Activated effector memory CD4-positive, alpha-beta T cell treated with Interleukin-2 at 50 U/mL for 16 hours (primary cell): ENCODE measurements around the gene CCT7.
A peak's percentile ranks its signal among the peaks of the same experiment; 100 is the strongest.
"Not testable (repeated sequence)": the region's sequence is repeated elsewhere in the genome, so short reads cannot be mapped to it uniquely, and the experiment has no call there.

Experiments
- DNase-seq: peaks from one replicate; pipeline ENCODE4 v3.0.0-alpha.2; 2020

Gene CCT7

DNA sequence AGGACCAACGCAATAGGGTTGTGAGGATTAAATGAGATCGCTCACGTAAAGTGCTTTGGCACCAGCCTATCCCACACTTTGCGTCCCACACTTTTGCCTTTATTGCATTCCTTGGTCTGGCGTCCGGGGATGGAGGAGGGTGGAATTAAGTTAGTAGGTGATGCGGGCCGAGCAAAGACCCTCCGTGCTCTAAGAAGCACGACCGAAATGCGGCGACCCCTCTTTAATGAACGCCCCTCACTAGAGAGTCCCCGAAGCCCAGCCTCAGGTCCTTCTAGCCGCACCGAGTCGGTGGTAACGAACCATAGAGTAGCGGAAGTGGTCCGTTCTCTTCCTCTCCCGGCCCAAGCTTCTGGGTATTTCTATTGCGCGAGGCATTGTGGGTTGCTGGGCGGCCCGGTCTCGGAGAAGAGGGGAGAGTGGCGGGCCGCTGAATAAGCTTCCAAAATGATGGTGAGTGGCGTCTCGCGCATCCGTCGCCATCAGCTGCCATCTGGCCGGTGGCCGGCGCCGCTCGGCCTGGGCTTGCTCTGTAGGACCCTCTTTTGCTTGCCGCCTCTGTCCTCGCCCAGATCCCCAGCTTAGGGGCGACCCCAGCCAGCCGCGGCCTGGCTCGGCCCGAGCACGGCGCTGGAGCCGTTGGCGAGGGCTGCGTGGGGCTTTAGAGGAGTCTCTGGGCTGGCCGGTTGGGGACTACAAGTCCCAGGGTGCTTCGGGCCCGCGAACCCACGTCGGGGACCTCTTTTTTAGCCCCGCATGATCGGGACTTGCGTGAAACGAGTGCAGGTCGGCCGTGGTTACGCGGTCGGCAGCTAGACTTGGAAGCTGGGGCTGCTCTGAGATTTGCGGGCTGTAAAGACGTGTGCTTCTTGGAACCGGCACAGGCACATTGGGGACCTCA is at the start of gene CCT7:
Gene CCT7 (plus strand): TSS at position 377 of the 901 bp plus-strand sequence. CDS start 71 bp downstream, at position 448.
- peak; percentile 80 for DNase-seq

DNA sequence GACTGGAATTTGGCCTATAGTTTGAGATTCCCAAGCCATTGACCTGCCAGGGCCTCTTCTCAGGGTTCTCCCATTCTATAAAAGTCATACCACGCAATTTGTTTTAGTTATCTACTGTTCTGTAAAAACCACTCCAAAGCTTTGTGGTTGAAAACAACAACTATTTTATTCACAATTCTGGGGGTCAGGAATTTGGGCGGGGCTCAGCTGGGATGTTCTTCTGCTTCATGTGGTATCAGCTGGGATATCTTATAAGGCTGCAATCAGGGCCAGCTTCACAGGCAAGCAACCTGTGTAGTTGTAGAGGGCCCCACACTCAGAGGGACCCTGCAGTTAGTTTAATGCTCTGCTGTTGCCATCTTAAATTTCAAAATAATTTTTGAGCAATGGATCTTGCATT is 48.1 kb upstream of the CCT7 start:
- no peak for DNase-seq

DNA sequence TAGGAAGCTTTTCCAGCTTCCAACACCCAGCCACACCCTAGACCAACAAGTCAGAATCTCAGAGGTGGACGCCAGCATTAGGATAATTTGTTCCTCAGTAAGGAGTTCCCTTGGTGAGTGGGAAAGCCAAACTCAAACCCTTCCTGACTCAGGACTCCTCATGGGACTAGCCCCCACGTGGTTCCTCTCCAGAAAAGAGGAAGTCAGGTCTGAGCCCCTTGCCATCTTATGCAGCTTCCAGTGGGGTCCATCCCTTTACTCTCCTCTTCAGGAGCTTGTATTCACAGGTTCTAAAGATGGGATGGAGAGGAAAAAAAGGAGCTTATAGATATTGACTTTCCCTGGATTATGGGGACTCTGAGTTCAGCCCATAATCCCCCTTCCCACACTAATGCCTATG is 46.6 kb upstream of the CCT7 start:
- DNase-seq: no peak

DNA sequence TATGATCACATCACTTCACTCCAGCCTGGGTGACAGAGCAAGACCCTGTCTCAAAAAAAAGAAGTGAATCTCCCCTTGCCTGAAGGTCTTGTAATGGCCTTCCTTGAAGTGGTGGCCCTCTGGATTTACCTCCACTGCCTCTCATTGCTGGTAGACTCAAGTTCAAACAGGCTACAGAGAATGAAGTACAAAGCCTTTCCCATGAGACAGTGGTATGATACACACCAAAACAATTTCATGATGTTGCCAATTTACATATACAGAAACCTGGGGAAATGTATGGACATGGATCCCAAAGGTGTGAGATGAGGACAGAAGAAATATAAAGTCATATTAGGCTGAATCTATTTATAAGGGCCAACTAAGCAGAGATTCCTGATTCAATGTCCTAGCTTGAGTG is 36.5 kb upstream of the CCT7 start:
- no peak for DNase-seq

DNA sequence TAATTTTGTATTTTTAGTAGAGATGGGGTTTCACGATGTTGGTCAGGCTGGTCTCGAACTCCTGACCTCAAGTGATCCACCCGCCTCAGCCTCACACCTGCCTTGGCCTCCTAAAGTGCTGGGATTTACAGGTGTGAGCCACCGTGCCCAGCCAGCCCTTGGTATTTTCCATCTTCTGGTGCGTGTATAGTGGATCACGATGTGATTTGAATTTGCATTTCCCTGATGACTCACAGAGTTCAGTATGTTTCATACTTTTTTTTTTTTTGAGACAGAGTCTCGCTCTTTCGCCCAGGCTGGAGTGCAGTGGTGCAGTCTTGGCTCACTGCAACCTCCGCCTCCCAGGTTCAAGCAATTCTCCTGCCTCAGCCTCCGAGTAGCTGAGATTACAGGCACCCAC is 33.8 kb upstream of the CCT7 start:
- not testable (repeated sequence) for DNase-seq

DNA sequence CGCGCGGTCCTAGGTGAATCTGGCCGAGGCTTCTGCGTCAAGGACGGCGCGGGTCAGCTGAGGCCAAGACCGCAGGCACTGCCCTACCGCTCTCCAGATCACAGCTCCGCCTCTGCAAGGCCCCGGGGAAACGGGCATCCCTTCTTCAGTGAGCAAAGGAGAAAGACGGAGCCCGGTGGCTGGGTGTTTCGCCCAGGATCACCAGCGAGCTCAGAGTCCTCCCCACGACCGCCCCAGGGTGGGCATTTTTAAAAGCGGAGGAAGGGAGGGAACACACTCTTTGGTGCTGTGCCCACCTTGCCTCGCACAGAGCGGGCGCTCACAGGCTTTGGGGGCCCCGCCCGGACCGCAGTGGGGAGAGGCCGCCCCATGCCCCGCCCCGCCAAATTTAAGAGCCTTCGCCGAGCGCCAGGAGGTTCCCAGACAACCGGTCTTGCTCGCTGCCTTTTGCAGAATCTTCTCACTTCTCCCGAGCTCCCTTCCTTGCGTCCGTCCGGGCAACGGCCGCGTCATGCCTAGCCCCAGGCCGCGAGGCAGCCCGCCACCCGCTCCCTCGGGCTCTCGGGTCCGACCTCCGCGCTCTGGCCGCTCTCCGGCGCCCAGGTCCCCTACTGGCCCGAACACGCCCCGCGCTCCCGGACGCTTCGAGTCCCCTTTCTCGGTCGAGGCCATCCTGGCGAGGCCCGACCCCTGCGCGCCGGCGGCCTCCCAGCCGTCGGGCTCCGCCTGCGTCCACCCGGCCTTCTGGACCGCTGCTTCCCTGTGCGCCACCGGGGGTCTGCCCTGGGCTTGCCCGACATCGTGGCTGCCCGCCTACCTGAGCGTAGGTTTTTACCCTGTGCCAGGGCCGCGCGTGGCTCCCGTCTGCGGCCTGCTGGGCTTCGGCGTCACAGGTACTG is 31.7 kb upstream of the CCT7 start, which contains the start of gene NOTO:
Gene NOTO (plus strand): TSS at position 419 of the 899 bp plus-strand sequence. CDS start 93 bp downstream, at position 512.
- DNase-seq: no peak

DNA sequence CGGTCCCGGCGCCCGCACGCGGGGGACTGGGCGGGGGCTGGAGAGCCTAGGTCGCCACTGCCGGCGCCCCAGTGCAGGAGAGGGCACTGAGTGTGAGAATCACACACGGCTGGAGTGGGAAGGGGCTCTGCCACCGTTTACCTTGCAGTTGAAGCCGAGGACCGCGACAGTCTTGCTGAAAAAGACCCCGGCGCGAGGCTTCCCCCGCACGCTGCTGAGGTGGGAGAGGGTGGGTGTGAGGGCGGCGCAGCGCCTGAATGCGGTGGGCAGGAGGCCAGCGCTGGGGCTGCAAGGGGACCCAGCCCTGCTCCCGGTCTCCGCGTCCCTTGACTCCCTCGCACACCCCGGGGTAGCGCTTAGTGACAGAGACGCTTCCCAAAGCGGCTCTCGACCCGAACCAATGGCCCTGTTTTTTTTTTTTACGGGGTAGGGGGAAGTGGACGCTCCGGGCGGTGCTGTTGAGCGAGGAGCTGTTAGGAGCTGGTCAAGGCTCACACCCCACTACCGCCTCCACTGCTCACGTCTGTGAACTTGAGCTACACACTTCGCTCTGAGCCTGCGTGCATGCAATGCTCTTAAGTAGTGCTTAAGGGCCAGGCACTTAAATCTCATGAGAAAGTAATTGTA is 30.9 kb upstream of the CCT7 start:
- DNase-seq: no peak

DNA sequence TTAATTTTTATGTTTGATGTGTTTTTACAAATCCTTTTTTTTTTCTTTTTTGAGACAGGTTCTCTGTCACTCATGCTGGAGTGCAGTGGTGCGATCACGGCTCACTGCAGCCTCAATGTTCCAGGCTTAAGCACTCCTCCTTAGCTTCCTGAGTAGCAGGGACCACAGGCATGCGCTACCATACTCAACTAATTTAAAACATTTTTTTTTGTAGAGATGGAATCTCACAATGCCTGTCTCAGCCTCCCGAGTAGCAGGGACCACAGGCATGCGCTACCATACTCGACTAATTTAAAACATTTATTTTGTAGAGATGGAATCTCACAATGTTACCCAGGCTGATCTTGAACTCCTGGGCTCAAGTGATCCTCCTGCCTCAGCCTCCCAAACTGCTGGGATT is 28.5 kb upstream of the CCT7 start:
- no peak for DNase-seq

DNA sequence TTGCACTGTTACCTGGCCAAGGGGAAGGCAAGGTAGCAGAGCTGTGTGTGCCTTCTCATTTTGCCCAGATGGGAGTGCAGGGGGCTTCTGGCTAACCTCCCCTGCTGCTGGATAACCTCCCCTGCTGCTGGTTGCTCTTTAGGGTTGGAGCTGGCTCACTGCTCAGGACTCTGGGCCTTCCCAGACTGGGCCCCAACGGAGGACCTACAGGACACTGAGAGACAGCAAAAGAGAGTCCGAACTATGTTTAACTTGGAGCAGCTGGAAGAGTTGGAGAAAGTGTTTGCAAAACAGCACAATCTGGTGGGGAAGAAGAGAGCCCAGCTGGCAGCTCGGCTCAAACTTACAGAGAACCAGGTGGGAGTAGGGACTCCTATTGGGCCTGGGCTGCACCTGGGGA is 25.9 kb upstream of the CCT7 start:
- no peak for DNase-seq

DNA sequence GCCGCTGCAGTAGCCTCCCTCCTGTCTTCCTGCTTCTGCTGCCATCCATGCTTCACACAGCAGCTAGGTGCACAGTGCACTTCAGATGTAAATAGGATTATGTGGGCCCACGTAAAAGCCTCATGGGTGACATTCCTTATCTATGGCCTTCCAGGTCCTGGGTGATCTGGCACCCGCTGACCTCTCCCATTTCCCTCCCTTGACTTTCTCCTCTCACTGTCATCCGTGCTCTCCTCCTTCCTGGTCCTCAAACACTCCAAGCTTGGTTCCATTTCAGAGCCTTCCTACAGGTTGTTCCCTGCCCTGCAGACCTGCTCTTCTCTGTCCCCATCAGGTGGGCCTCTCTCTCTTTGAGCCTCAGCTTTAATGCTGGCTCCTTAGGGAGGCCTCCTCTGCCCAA is 24.1 kb upstream of the CCT7 start:
- DNase-seq: no peak

DNA sequence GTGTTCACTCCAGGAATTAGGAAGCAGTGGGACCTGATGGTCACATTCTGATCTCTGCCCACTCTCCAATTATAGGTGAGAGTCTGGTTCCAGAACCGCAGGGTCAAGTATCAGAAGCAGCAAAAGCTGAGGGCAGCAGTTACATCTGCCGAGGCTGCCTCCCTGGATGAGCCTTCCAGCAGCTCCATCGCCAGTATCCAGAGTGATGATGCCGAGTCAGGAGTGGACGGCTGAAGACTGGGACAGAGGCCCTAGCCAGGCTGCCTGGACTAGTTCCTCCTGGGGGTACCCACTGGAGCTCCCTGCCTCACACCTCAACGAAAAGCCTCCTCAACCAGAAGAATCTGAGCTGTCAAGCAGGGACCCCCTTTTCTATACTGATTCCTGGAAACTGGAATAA is 23.4 kb upstream of the CCT7 start:
- no peak for DNase-seq

DNA sequence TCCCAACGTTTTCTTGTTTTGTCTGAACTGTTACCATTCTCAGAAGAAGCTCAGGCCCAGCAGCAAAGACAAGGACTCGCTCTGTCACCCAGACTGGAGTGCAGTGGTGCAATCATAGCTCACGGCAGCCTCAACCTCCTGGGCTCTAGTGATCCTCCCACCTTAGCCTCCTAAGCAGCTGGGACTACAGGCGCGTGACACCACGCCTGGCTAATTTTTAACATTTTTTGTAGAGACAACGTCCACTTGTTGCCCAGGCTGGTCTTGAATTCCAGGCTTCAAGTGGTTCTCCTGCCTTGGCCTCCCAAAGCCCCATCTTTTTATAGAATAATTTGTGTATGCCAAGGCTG is 22.0 kb upstream of the CCT7 start:
- no peak for DNase-seq

DNA sequence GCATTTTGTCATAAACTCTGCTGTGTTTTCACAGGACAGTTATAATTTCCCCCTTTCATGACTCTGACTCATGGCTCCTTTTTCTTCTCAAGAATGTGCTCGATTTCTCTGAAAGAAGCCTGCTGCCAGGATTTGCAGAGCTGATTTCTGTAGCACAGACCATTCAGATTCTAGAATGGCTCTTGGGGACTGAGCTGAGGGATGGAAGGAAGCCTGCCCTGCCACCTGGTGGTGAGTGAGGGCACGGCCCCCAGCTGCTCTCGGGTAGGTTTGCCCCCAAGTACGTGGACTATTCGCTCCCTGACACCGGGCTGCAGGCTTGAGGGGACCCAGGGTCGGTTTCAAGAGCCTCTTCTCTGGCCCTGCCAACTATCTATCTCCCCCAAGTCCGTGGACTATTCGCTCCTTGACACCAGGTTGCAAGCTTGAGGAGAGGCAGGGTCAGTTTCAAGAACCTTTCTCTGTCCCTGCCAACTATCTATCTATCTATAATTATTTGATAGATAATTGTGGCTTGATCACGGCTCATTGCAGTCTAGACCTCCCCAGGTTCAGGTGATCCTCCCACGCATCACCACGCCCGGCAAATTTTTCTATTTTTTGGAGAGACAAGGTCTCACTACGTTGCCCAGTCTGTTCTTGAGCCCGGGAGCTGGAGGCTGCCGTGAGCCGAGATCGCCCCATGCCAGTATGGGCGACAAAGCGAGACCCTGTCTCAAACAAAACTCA is 21.5 kb upstream of the CCT7 start:
- peak; percentile 59 for DNase-seq

DNA sequence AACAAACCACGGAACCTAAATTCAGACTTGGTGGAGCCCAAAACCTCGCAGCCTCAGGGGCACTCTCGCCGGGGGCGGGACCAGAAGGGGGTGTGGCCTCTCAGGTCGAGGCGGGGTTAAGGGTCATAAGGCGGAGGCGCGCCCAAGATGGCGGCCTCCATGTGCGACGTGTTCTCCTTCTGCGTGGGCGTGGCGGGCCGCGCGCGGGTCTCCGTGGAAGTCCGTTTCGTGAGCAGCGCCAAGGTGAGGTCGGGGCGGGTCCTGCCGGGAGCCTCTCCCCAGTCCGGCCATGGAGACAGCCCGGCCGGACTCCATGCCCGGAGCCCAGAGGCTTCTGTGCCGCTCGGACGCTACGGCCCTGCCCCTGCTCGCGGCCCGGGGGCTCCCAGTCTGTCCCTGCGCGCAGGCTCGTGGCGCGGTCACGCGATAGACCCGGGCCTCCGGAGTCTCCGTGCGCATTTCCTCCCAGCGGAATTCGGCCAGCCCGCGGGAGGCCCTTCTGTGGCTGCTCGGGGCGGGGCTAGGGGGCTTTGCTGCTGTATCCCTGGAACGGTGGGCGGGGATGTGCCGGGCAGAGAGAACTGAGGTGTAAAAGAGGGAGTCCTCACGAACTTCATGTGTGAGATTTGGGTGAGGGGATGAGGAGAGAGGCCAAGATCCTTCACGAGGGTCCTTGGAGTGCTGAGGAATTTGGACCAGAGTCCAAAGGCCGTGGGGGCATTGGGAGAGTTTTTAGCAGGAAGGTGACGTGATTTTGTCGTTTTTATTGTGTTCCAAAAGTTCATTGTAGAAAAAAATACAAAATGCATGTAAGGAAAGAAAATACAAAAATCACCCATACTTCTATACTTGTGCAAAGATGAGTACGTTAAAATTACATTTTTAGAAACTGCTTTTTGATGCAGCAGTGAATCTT is 19.7 kb upstream of the CCT7 start, which contains the start of gene SMYD5:
Gene SMYD5 (plus strand): TSS at position 126 of the 916 bp plus-strand sequence. CDS start 22 bp downstream, at position 148.
- peak; percentile 89 for DNase-seq

DNA sequence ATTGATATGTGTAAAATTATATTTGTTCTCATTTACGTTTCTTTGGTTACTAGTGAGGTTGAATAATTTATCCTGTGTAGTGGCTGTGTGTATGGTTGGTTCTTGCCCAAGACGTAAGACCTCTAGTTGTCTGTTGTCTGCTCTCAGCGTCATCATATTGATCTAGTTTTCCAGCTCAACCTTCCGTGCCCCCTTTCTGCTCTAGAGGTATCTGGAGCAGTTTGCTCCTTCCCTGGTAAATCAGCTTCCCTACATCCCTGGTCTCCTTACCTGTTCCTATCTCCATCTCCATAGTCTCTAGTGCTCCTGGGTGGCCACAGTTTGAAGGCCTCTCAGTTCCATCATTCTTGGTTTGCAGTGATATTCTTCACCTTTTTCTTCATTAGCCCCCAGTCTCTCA is 18.9 kb upstream of the CCT7 start:
- no peak for DNase-seq

DNA sequence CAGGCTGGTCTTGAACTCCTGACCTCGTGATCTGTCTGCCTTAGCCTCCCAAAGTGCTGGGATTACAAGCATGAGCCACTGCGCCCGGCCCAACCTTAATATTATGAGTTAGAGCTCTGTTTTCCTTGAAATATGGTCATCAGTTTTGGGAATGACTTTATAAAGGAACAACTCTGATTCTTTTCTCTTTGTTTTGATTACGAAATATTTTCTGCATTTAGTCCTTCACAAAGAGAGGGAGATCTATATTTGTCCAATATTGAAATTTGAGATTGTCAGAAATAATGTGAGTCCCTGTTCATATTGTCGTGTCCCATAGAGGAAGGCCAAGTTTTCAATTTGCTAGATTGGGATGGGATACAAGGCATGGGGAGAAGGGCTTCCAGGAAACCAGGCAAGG is 16.9 kb upstream of the CCT7 start:
- no peak for DNase-seq

DNA sequence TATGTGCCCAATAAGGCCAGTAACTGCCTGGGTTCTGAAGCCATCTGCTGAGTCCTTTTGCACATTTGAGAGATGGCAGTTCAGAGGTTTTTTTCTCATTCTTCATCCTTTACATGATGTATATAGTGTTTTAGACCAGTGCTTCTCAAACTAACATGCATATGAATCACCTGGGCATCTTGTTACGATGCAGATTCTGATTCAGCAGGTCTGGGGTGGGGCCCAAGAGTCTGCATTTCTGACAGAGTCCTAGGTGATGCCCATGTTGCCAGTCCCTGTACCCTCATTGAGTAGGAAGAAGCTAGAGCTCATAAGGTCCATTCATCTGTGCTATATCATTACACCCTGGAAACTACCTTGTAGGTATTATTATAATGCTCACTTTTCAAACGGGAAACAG is 16.3 kb upstream of the CCT7 start:
- DNase-seq: no peak

DNA sequence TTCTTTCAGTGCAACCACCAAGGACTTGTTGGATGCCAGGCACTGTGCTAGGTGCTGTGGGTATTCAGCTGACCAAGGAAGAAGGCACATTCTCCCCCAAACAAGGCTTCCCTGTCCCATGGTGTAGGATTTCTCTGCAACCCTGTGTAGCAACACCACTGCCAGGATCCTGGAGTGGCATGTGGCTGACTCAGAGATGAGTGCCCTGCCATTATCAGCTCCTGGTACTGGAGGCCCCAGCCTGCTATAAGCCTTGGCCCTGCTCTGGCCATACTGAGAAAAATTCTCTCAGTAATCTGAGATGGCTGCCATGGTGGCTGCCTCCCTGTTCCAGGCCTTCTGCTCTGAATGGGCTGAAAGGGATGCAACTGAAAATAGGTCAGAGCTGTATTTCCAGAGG is 15.8 kb upstream of the CCT7 start:
- no peak for DNase-seq

DNA sequence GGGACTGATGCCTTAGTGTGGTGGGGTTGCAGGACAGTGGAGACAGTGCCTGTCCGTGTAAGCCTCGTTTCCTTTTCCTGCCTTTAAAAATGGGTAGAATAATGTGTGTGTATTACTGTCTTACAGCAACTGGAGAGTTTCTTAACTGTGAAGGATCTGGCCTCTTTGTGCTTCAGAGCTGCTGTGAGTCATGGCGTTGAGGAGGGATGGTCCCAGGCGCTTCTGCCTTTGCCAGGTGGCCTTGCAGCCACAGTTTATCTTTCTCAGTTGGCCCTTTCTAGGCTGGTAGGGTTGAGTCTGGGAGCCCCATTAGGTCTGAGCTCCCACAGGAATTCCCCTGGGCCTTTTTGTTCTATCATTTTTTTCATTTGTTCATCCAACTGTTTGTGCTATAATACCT is 10.3 kb upstream of the CCT7 start:
- no peak for DNase-seq

DNA sequence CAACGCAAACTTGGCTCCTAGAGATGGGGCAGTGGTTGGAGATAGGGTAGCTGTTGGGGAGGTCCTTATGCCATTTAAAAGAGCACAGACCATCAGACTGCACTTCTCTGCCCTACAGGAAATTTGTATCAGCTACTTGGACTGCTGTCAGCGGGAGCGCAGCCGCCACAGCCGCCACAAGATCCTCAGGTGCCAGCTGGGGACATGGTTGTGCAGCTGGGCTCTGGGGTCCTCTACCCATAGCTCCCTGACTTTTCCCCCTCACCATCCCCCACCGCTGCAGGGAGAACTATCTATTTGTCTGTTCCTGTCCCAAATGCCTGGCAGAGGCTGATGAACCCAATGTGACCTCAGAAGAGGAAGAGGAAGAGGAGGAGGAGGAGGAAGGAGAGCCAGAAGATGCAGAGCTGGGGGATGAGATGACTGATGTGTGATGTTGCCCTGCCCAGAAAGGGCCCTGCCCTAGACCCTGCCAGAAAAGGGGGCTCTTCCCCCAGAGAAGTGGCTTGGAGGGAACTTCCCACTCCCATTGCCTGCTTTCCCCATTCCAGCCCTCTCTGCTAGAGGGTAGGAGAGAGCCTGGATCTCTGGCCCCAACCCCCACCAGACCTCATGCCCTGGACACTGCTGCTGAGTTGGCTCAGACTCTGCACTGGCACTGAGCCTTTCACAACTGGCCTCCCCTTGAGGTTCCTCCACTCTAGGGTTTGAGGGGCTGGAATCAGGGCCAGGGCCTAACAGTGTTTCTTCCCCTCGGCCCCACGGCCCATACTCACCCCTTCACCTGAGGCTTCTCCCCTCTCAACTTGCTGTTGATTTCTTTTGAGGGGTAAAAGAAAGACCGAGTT is 8.4 kb upstream of the CCT7 start:
- no peak for DNase-seq
